ENCODE data around the gene ISOC2.

- TF ChIP-seq TP53 (CRISPR knock-in tag; IDR thresholded peaks at IDR 0.05) (no peak), RAD21 (conservative IDR thresholded peaks at IDR 0.05 in 1 of 2, IDR thresholded peaks at IDR 0.05 in 1 of 2) (no peak), CTCF (IDR thresholded peaks at IDR 0.05) (no peak), TFCP2L1 (CRISPR knock-in tag; IDR thresholded peaks at IDR 0.05) (no peak), JUNB (IDR thresholded peaks at IDR 0.05) (no peak), RFX5 (IDR thresholded peaks at IDR 0.05) (no peak), CHD2 (IDR thresholded peaks at IDR 0.05; ENCODE audit: low read length, partially characterized antibody) (no peak)
These were observed 27.7 kb upstream of the ISOC2 start for GRCh38 chr19:55488986-55489710.

Measured in A549 (cell line).